ENCODE results near the gene WWOX. TPM values are rescaled to one million over a fixed set of nuclear protein-coding genes. Genes with fewer than 3 reads are reported as not detected.

Gene WWOX
- polyA plus RNA-seq, 4 donors: 4.9 to 15.8 (median 7.0) TPM

DNA sequence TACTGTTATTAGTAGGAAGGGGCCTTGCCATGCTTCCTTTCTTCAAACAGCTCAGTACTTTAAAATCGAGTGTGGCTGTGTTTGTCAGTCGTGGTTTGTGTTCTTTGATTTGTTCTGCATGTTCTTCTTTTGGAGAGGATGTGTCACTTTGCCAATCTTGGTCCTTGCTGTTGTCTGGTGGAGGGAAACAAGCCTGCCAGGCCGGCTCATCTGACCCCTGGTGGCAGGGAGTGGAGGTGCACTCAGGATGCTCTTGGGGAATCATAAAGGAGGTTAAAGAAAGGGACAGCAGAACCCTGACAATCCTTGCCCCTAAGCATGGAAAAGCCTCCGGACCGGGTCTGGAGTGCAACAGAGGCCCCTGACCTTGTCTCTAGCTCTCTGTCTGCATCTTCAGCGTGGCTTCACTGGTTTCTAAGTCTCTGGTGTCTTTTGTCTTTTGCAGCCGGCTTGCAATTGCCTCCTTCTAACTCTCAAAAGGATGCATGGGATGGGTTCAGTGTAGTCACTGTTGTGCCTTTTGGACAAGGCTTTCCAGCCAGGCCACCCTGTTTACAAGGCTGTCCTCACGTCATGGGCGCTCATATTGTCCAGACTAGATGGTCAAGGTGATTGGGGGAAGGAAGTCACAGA is 135.8 kb downstream of the WWOX start:
- no peak for FAIRE-seq
- H3K4me3 ChIP-seq (ENCODE audit: low read depth in 1 of 3, low read length in 3 of 3): no peak overlapping the region

DNA sequence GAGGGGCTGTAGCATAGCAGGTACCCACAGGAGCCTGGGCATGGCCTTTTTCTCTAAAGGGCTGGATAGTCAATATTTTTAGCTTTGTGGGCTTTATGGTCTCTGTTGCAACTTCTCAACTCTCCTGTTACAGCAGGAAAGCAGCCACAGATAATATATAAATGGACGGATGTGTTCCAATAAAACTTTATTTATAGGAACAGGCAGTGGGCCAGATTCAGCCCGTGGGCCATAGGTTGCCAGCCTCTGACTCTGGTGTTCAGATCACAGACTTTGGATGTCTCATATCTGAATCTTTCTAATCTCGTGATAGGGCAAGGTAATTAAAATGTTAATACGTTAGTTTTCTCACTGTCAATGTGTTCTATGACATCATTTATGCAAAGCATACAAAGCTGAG is 136.4 kb downstream of the WWOX start:
- no peak for FAIRE-seq
- 31 to 59% (median 39%) methylated on average over 4 of the region's 4 CpGs for WGBS, 3 donors
- H3K9me3 ChIP-seq (ENCODE audit: control insufficient read depth in 2 of 2, insufficient read depth in 1 of 2, low read depth in 1 of 2, low read length in 1 of 2): no peaks in the 10 kb centered on the region
- H3K4me3 ChIP-seq (ENCODE audit: low read depth in 1 of 3, low read length in 3 of 3): no peak overlapping the region
- H3K27me3 ChIP-seq (ENCODE audit: control insufficient read depth in 3 of 3, insufficient read depth in 3 of 3, low read length in 3 of 3): no peaks in the 10 kb centered on the region
- DNase-seq: no peak
- H3K27ac ChIP-seq (ENCODE audit: low read depth in 1 of 3, low read length in 2 of 3): no peak overlapping the region
- peaks cover 0 to 4% (median 0%) of the 10 kb centered on the region in 3 donors for H3K36me3 ChIP-seq (ENCODE audit: control insufficient read depth in 3 of 3, insufficient read depth in 2 of 3, low read depth in 1 of 3, low read length in 3 of 3)
- peaks cover 0 to 10% (median under 1%) of the 10 kb centered on the region in 3 donors for H3K4me1 ChIP-seq (ENCODE audit: control insufficient read depth in 3 of 3, insufficient read depth in 2 of 3, low read depth in 1 of 3, low read length in 2 of 3)

More for the DNA sequence above, 135.8 kb downstream of the WWOX start:
- WGBS, 3 donors: 38 to 49% (median 41%) methylated on average over 9 of the region's 9 CpGs
- Histone ChIP-seq H3K4me1 (ENCODE audit: control insufficient read depth in 3 of 3, insufficient read depth in 2 of 3, low read depth in 1 of 3, low read length in 2 of 3) (peaks cover 0 to 5% (median 3%) of the 10 kb centered on the region in 3 donors), H3K36me3 (ENCODE audit: control insufficient read depth in 3 of 3, insufficient read depth in 2 of 3, low read depth in 1 of 3, low read length in 3 of 3) (peaks cover 0 to 4% (median 0%) of the 10 kb centered on the region in 3 donors), H3K27ac (ENCODE audit: low read depth in 1 of 3, low read length in 2 of 3) (no peak overlapping the region), H3K9me3 (ENCODE audit: control insufficient read depth in 2 of 2, insufficient read depth in 1 of 2, low read depth in 1 of 2, low read length in 1 of 2) (no peaks in the 10 kb centered on the region), H3K27me3 (ENCODE audit: control insufficient read depth in 3 of 3, insufficient read depth in 3 of 3, low read length in 3 of 3) (no peaks in the 10 kb centered on the region)
- DNase-seq: peak; percentile 69 to 75

DNA sequence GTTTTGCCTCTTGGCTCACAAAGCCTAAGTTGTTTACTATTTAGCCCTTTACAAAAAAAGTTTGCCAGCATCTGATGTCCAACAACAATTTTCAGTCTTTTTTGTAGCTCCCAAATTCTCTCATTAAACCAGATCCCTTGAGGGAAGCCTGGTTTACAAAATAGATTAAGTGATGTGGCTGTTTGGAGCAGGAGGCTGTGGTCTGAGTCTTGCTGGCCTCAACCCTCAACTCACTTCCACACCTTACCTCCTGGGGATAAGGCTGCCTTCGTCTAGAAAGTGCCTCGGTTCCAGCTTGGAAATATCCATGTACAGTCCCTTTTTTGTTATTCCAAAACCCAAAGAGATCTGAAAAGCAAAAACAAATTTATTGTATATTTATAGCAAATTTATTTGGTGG is 138.4 kb downstream of the WWOX start:
- DNase-seq (no peak), FAIRE-seq (no peak)
- Histone ChIP-seq H3K9me3 (ENCODE audit: control insufficient read depth in 2 of 2, insufficient read depth in 1 of 2, low read depth in 1 of 2, low read length in 1 of 2) (no peaks in the 10 kb centered on the region), H3K27ac (ENCODE audit: low read depth in 1 of 3, low read length in 2 of 3) (no peak overlapping the region), H3K4me3 (ENCODE audit: low read depth in 1 of 3, low read length in 3 of 3) (no peak overlapping the region), H3K27me3 (ENCODE audit: control insufficient read depth in 3 of 3, insufficient read depth in 3 of 3, low read length in 3 of 3) (no peaks in the 10 kb centered on the region), H3K4me1 (ENCODE audit: control insufficient read depth in 3 of 3, insufficient read depth in 2 of 3, low read depth in 1 of 3, low read length in 2 of 3) (peaks cover 0 to 25% (median 2%) of the 10 kb centered on the region in 3 donors), H3K36me3 (ENCODE audit: control insufficient read depth in 3 of 3, insufficient read depth in 2 of 3, low read depth in 1 of 3, low read length in 3 of 3) (peaks cover 0 to 4% (median 0%) of the 10 kb centered on the region in 3 donors)
- 55 to 81% (median 72%) methylated on average over 2 of the region's 2 CpGs for WGBS, 3 donors

DNA sequence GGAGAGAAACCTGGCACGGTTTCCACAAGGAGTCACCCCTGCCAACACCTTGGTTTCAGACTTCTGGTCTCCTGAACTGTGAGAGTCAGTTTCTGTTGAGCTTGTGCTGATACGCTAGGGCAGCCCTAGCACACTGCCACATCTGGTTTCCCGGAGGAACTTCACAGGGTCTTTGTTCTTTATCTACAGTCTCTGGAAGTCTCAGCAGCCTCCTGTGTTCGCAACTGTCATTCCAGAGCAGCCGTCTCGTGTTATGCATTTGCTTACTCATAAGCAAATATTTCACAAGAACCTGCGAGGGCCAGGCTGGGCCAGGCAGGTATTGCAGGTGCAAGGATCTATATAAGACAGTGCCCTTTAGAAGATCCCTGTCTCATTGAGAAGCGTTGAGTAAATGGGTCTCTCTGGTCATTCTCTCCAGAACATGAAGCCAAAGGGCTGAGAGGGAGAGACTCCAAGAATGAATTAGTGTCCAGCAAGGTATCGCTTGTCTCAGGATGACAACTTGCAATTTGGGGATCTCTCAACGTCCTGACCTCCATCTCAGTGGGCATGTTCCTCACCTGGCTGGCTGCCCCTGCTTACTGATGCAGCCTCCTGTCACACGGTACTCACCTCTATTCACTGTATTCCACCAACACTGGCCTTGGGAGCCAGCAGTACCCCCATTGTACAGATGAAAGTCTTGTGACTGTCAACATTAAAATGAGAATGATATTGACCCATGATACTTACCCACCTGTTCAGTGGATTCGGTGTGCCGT is 141.2 kb downstream of the WWOX start:
- 81 to 84% (median 84%) methylated on average over 13 of the region's 13 CpGs for WGBS, 3 donors
- peaks cover 0 to 4% (median 0%) of the 10 kb centered on the region in 3 donors for H3K36me3 ChIP-seq (ENCODE audit: control insufficient read depth in 3 of 3, insufficient read depth in 2 of 3, low read depth in 1 of 3, low read length in 3 of 3)
- no peak overlapping the region for H3K4me3 ChIP-seq (ENCODE audit: low read depth in 1 of 3, low read length in 3 of 3)
- H3K4me1 ChIP-seq (ENCODE audit: control insufficient read depth in 3 of 3, insufficient read depth in 2 of 3, low read depth in 1 of 3, low read length in 2 of 3): peaks cover 0 to 41% (median 2%) of the 10 kb centered on the region in 3 donors
- H3K27me3 ChIP-seq (ENCODE audit: control insufficient read depth in 3 of 3, insufficient read depth in 3 of 3, low read length in 3 of 3): no peaks in the 10 kb centered on the region
- FAIRE-seq (no peak), DNase-seq (peak in 1 of 2 donors; percentile 88)
- no peaks in the 10 kb centered on the region for H3K9me3 ChIP-seq (ENCODE audit: control insufficient read depth in 2 of 2, insufficient read depth in 1 of 2, low read depth in 1 of 2, low read length in 1 of 2)
- peak overlapping the region in 1 of 3 donors; percentile 41 for H3K27ac ChIP-seq (ENCODE audit: low read depth in 1 of 3, low read length in 2 of 3)

DNA sequence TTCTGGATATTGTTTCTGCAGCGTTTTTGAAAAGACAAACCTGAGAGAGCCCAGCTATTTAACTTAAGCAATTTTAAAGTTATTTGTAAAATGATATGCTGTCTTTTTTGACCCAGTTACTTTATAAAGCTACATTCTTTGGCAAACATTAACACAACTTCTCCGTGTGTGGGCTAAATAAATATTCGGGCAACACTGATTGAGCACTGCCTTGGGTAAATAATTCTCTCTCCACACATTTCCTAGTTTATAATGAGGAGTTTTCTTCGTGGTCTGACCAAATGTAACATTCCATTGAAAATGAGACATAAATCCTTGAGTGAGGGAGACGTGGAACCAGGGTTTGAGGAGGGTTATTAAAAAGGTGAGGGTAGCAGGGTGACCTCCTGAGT is 142.8 kb downstream of the WWOX start:
- peak overlapping the region in 1 of 3 donors; percentile 38 for H3K27ac ChIP-seq (ENCODE audit: low read depth in 1 of 3, low read length in 2 of 3)
- no peaks in the 10 kb centered on the region for H3K27me3 ChIP-seq (ENCODE audit: control insufficient read depth in 3 of 3, insufficient read depth in 3 of 3, low read length in 3 of 3)
- no peaks in the 10 kb centered on the region for H3K9me3 ChIP-seq (ENCODE audit: control insufficient read depth in 2 of 2, insufficient read depth in 1 of 2, low read depth in 1 of 2, low read length in 1 of 2)
- DNase-seq (no peak), FAIRE-seq (no peak)
- H3K36me3 ChIP-seq (ENCODE audit: control insufficient read depth in 3 of 3, insufficient read depth in 2 of 3, low read depth in 1 of 3, low read length in 3 of 3): peaks cover 0 to 4% (median 0%) of the 10 kb centered on the region in 3 donors
- H3K4me1 ChIP-seq (ENCODE audit: control insufficient read depth in 3 of 3, insufficient read depth in 2 of 3, low read depth in 1 of 3, low read length in 2 of 3): peaks cover 0 to 44% (median 2%) of the 10 kb centered on the region in 3 donors
- H3K4me3 ChIP-seq (ENCODE audit: low read depth in 1 of 3, low read length in 3 of 3): no peak overlapping the region
- WGBS, 3 donors: 55 to 69% (median 64%) methylated on average over 5 of the region's 5 CpGs

DNA sequence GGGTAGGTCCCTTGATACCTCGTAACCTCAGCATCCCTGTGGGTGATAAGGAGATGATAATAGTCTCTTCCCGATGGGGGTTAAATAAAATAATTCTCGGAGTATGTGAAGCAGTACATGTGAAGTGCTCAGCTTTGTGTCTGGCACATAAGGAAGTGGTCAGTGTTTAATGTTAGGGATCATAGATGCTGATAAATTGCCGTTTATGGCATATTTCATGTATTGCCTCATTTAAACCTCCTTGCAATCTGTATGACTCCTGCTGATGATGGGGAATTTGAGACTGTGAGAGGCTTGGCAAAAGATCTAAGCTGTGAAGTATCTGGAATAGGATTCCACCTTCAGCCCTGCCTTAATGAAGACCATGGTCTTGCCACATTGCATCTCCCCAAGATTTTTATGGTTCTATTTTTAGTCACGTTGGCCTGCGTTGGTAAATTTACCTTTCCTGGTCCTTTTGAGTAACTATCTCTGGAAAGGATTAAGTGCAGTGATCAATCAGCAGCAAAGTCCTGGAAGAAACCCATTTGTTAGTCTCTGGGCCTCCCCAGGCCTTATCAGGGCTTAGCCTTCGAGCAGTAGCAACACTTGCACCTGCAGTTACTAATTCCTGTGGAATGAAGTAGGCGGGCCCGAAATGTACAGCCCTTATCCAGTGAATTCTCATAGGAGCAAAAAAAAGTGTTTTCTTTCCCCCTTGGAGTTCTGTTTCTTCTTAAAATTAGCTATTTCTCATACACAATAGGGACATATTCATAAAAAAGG is 144.9 kb downstream of the WWOX start:
- DNase-seq: peak; percentile 42 to 79
- peak overlapping the region in 1 of 3 donors; percentile 62 for H3K27ac ChIP-seq (ENCODE audit: low read depth in 1 of 3, low read length in 2 of 3)

DNA sequence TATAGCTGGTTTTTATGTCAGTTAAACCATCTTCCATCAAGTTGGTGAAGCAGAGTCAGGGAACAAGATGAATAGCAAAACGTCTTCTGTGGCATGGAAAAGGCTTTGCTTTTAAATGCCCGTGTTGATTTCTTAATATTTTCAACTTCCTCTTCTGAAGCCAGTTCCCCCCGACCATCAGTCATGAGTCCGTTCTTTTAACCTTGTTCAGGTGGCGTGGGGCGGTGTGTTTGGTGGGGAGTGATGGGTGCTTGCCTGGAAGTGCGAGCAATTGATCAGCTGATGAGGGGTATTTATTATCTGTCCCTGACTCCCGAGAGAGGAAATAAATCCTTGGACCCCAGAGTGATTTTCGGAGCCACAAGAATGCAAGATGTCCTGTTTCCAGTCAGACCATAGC is 147.1 kb downstream of the WWOX start:
- Histone ChIP-seq H3K27me3 (ENCODE audit: control insufficient read depth in 3 of 3, insufficient read depth in 3 of 3, low read length in 3 of 3) (no peaks in the 10 kb centered on the region), H3K4me3 (ENCODE audit: low read depth in 1 of 3, low read length in 3 of 3) (no peak overlapping the region), H3K4me1 (ENCODE audit: control insufficient read depth in 3 of 3, insufficient read depth in 2 of 3, low read depth in 1 of 3, low read length in 2 of 3) (peaks cover 0 to 40% (median 2%) of the 10 kb centered on the region in 3 donors), H3K9me3 (ENCODE audit: control insufficient read depth in 2 of 2, insufficient read depth in 1 of 2, low read depth in 1 of 2, low read length in 1 of 2) (no peaks in the 10 kb centered on the region), H3K36me3 (ENCODE audit: control insufficient read depth in 3 of 3, insufficient read depth in 2 of 3, low read depth in 1 of 3, low read length in 3 of 3) (no peaks in the 10 kb centered on the region), H3K27ac (ENCODE audit: low read depth in 1 of 3, low read length in 2 of 3) (no peak overlapping the region)
- FAIRE-seq (no peak), DNase-seq (no peak)
- 70 to 84% (median 84%) methylated on average over 9 of the region's 9 CpGs for WGBS, 3 donors

More for the DNA sequence above, 144.9 kb downstream of the WWOX start:
- no peaks in the 10 kb centered on the region for H3K9me3 ChIP-seq (ENCODE audit: control insufficient read depth in 2 of 2, insufficient read depth in 1 of 2, low read depth in 1 of 2, low read length in 1 of 2)
- WGBS, 3 donors: 31 to 66% (median 48%) methylated on average over 9 of the region's 9 CpGs
- no peaks in the 10 kb centered on the region for H3K27me3 ChIP-seq (ENCODE audit: control insufficient read depth in 3 of 3, insufficient read depth in 3 of 3, low read length in 3 of 3)
- no peak overlapping the region for H3K4me3 ChIP-seq (ENCODE audit: low read depth in 1 of 3, low read length in 3 of 3)
- FAIRE-seq: no peak
- no peaks in the 10 kb centered on the region for H3K36me3 ChIP-seq (ENCODE audit: control insufficient read depth in 3 of 3, insufficient read depth in 2 of 3, low read depth in 1 of 3, low read length in 3 of 3)
- peaks cover 0 to 46% (median 2%) of the 10 kb centered on the region in 3 donors for H3K4me1 ChIP-seq (ENCODE audit: control insufficient read depth in 3 of 3, insufficient read depth in 2 of 3, low read depth in 1 of 3, low read length in 2 of 3)

DNA sequence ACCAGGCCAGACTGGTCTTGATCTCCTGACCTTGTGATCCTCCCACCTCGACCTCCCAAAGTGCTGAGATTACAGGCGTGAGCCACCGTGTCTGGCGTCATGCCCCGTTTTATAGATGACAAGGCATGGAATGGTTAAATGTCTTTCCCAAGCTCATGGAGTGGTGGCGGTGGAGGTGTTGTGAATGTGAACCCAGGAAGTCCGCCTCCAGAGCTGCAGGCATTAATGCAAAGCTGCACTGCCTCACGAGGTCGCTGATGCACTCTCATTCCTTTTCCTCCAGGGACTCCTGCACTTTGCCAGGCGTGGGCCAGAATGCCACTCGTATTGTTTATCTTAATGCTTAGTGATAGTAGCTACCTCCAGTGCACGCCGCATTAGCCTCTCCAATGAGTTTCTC is 149.6 kb downstream of the WWOX start:
- WGBS, 3 donors: 47 to 63% (median 54%) methylated on average over 13 of the region's 13 CpGs
- peak overlapping the region in 1 of 3 donors; percentile 8 for H3K27ac ChIP-seq (ENCODE audit: low read depth in 1 of 3, low read length in 2 of 3)
- no peaks in the 10 kb centered on the region for H3K27me3 ChIP-seq (ENCODE audit: control insufficient read depth in 3 of 3, insufficient read depth in 3 of 3, low read length in 3 of 3)
- no peaks in the 10 kb centered on the region for H3K36me3 ChIP-seq (ENCODE audit: control insufficient read depth in 3 of 3, insufficient read depth in 2 of 3, low read depth in 1 of 3, low read length in 3 of 3)
- no peaks in the 10 kb centered on the region for H3K9me3 ChIP-seq (ENCODE audit: control insufficient read depth in 2 of 2, insufficient read depth in 1 of 2, low read depth in 1 of 2, low read length in 1 of 2)
- DNase-seq (peak; percentile 58 to 90), FAIRE-seq (no peak)
- peaks cover 0 to 23% (median 0%) of the 10 kb centered on the region in 3 donors for H3K4me1 ChIP-seq (ENCODE audit: control insufficient read depth in 3 of 3, insufficient read depth in 2 of 3, low read depth in 1 of 3, low read length in 2 of 3)
- H3K4me3 ChIP-seq (ENCODE audit: low read depth in 1 of 3, low read length in 3 of 3): no peak overlapping the region
